Fibroblast of skin of right biceps (primary cell): Measurements from ENCODE around the gene LRMDA.

ENCODE experiments used
- DNase-seq: peaks from one replicate; pipeline ENCODE4 v3.0.0-alpha.2; 2013

LRMDA gene

GRCh38 chr10:76397181-76398042 is 966.0 kb downstream of the LRMDA start:
- DNase-seq, result peak; percentile 50

DNA sequence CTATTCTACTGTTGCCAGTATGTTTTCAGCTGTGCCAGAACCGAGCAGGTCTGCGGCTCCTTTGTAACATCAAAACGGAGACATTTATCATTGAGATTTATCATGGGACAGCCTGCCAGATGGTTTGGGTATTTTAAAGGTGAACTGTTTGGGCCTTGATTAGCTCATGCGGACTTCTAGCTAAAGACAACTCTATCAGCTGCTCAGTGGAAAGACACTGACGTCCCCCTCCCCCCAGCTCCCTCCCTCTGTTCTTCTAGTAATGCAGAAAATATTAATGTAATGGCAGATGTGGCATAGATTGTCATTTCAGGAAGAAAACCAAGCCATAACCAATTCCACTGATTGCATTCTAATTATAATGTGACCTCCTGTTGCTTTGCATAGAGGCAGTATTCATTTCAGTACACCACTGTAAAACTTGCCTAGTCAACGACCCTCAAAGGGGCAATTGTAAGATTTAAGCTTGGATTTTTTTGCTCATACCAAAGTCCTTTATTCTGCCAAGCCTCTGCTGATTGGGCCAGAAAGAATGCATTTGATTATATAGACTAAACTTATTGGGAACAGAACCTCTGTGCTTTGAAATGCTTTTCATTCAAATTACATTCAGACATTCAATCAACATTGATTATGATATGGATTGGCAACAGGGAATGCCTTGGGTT is 966.8 kb downstream of the LRMDA start:
- peak; percentile 31 for DNase-seq

- peak; percentile 52 for DNase-seq
These were observed 967.8 kb downstream of the LRMDA start for GRCh38 chr10:76399226-76399625.

GRCh38 chr10:76401006-76401405 is 969.6 kb downstream of the LRMDA start:
- DNase-seq, result peak; percentile 12

DNA sequence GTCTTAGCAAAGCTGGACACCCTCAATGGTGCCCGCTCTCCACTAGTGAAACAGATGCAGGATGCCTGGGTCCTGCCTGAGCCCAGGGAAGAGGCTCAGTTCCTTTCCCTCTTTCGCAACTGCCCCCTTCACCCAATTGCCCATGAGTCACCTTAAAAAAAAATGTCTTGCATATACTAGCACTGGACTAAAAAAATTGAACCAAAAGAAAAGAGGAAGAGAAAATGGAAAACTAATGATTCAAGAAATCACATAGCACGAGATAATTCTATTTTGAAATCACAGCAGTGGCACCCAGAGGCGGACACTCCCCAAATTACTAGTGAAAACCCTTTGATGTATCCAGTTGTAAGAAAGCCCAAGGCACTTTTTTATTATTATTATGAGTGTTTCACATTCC is 972.5 kb downstream of the LRMDA start:
- DNase-seq, result peak; percentile 40

DNA sequence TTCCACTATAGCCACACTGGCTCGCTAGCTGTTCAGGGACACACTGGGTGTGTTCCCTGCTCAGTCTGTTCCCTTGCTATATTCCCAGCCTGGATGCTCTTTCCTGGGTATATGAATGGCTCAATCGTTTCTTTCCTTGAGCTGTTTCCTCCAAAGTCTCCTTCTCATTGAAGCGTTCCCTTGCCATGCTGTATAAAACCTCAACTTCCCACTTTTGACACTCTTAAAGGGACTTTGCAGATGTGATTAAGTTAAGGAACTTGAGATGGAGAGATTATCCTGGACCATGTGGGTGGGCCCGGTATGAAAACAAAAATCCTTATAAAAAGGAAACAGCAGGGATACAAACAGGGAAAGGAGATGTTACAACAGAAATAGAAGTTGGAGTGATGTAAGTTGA is 973.1 kb downstream of the LRMDA start:
- DNase-seq, result no peak

GRCh38 chr10:76405922-76406321 is 974.5 kb downstream of the LRMDA start:
- DNase-seq, result peak; percentile 58

DNA sequence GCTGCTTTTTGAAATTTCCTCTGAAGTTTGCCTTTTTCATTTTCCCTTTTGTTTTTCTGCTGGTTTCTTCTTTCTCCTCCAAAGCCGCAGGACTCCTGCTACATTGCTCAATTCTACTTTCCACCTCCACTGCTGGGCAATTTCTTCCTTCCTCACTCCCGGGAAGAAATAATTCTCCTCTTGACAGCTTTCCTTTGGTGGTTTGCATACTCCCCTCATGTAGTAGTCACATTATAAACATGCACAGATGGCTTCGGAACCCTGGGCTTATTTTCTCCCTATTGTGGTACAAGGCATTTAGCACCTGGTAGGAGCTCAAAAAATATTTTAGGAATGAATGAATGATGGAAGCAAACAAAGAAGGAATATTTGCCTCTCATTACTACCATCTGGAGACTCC is 977.2 kb downstream of the LRMDA start:
- peak; percentile 79 for DNase-seq

- no peak for DNase-seq
These were observed 980.5 kb downstream of the LRMDA start for GRCh38 chr10:76411729-76412435.

- DNase-seq, result peak; percentile 23
These were observed 984.1 kb downstream of the LRMDA start for GRCh38 chr10:76415554-76415953.

- no peak for DNase-seq
These were observed 985.2 kb downstream of the LRMDA start for GRCh38 chr10:76416642-76417041.

GRCh38 chr10:76420725-76421124 is 989.3 kb downstream of the LRMDA start:
- no peak for DNase-seq

DNA sequence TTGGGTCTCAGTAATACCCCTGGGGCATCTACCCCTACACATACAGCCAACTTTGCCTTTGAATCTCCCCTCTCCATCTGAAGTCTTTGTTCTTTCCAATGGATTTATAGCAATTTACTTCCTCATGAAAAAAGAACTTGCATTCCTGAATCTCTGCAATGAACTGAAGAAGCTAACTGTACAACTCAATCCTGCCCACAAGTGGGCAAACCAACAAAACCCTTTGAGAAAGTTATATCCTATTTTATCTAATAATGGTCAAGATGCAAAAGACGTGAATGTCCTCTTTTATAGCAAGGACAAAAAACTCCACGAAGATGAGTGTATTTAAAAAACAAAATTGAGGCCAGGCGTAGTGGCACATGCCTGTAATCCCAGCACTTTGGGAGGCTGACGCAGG is 991.3 kb downstream of the LRMDA start:
- no peak for DNase-seq

DNA sequence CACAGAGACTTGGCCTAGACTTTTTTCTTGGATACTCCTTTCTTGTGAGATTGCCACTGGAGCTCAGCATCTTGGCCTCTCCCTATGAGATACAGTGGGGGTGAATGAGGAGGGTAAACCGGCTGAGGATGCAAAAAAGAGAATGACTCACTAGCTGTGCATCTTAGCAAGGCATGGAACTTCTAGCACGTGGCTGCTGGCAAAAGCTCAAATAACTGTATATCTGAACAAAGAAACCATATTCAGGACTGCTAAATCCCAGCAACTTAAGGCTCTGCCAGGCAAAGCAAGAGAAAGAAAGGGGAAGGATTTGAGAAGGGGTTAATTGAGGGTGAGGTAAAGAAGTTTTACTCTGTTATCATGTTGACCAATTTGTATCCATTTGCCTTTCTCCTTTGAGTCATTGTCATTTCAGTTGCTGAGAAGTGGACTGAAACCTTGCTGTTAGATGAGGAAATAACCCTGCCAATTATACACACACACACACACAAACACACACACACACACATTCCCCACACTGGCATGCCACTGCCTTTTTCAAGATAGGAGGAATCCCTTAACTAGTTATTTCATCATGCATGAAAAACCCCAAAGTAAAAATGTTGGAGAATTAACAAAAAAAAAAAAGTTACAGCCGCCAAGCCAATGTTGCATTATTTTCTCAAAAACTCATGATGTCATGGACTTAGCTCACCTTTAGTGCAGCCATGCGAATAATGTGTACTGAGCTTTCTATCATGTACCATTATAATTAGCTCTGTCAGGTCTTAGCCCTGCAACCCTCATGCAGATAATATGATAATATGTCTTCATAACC is 997.3 kb downstream of the LRMDA start:
- peak; percentile 98 for DNase-seq

DNA sequence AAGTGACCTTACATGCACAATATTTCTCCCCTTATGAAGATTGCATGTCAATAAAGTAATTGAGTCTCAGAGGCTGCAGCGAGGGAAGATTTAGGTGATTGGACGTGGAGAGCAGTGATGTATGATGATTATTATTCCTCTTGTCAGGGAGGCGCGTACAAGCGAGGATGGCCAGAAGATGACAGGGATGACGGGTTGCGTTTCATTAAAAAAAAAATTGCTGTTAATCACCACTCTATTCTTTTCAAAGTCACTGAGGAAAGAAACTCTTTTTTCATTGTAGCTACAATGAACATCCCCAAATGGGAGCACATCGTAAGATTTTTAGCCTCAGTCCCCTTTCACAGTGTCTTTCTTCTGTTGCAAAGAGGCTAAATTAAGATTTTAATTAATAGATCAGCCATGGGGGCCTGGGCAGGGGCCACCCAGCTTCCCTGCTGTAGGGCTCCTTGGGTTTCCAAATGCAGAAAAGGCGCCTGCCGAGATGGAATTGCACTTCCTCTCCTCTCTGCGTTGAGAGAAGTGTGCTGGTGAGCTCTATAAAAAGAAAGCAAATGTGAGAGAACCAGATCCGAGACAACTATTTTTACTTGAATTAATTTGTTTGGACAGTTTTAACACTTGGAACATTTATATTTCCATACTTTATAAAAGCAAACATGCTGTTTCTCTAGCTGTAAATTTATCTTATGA is 998.1 kb downstream of the LRMDA start:
- peak; percentile 30 for DNase-seq

GRCh38 chr10:76430061-76430645 is 998.7 kb downstream of the LRMDA start:
- peak; percentile 75 for DNase-seq

- peak; percentile 95 for DNase-seq
These were observed 1000.9 kb downstream of the LRMDA start for GRCh38 chr10:76432016-76433012.

- no peak for DNase-seq
These were observed 1002.0 kb downstream of the LRMDA start for GRCh38 chr10:76433161-76434005.

- DNase-seq, result no peak
These were observed 1003.7 kb downstream of the LRMDA start for GRCh38 chr10:76435157-76435556.
